H9 (cell line): Measurements from ENCODE around the gene CCN5. TPM values are rescaled to one million over a fixed set of nuclear protein-coding genes. Genes with fewer than 3 reads are reported as not detected.

Experiments used
- DNase-seq: peaks from one replicate; pipeline ENCODE4 v3.0.0-alpha.2; 2017
- H2AFZ ChIP-seq: one replicate; pipeline ENCODE4 v1.6.1; 2013; ENCODE audit warnings: mild to moderate bottlenecking, low read length, control low read depth, moderate library complexity
- H2AK5ac ChIP-seq: 2 replicates; pipeline ENCODE4 v1.6.1; 2013; ENCODE audit warnings: low read length, control low read depth, mixed read lengths; ENCODE audit not compliant: insufficient read length
- H2BK120ac ChIP-seq: one replicate; pipeline ENCODE4 v1.6.1; 2013; ENCODE audit warnings: low read depth, mild to moderate bottlenecking, low read length, control low read depth, inconsistent platforms; ENCODE audit not compliant: poor library complexity, severe bottlenecking
- H2BK12ac ChIP-seq: 2 replicates; pipeline ENCODE4 v1.6.1; 2013; ENCODE audit warnings: low read length, control low read depth, mixed read lengths, low read depth; ENCODE audit not compliant: insufficient read length
- H2BK15ac ChIP-seq: 2 replicates; pipeline ENCODE4 v1.6.1; 2013; ENCODE audit warnings: low read depth, low read length, control low read depth
- H2BK20ac ChIP-seq: one replicate; pipeline ENCODE4 v1.6.1; 2013; ENCODE audit warnings: low read depth, mild to moderate bottlenecking, low read length, control low read depth, inconsistent platforms; ENCODE audit not compliant: poor library complexity, severe bottlenecking
- H2BK5ac ChIP-seq: 2 replicates; pipeline ENCODE4 v1.6.1; 2013; ENCODE audit warnings: low read length, control low read depth, mixed read lengths; ENCODE audit not compliant: insufficient read length
- H3K14ac ChIP-seq: 2 replicates; pipeline ENCODE4 v1.6.1; 2013; ENCODE audit warnings: low read length, control low read depth; ENCODE audit not compliant: insufficient read depth
- H3K18ac ChIP-seq: 2 replicates; pipeline ENCODE4 v1.6.1; 2013; ENCODE audit warnings: low read depth, mild to moderate bottlenecking, mixed read lengths, low read length, control low read depth; ENCODE audit not compliant: insufficient read length
- H3K23ac ChIP-seq: 2 replicates; pipeline ENCODE4 v1.6.1; 2013; ENCODE audit warnings: low read length, control low read depth, mixed read lengths, low read depth; ENCODE audit not compliant: insufficient read length
- H3K23me2 ChIP-seq: 2 replicates; pipeline ENCODE4 v1.6.1; 2013; ENCODE audit warnings: low read depth, mild to moderate bottlenecking, mixed read lengths, low read length, control low read depth; ENCODE audit not compliant: insufficient read length, poor library complexity, severe bottlenecking
- H3K27ac ChIP-seq: 2 replicates; pipeline ENCODE4 v1.5.1; 2013; ENCODE audit warnings: low read length, control low read depth, mixed read lengths, low read depth; ENCODE audit not compliant: insufficient read length
- H3K27me3 ChIP-seq: 2 replicates; pipeline ENCODE4 v1.6.1; 2013; ENCODE audit warnings: low read length, control low read depth, inconsistent platforms; ENCODE audit not compliant: insufficient read depth
- H3K4ac ChIP-seq: 2 replicates; pipeline ENCODE4 v1.6.1; 2013; ENCODE audit warnings: low read depth, mild to moderate bottlenecking, control low read depth, inconsistent platforms, low read length, moderate library complexity
- H3K4me1 ChIP-seq: 2 replicates; pipeline ENCODE4 v1.6.1; 2013; ENCODE audit warnings: low read length, control low read depth, inconsistent platforms; ENCODE audit not compliant: insufficient read depth
- H3K4me2 ChIP-seq: 2 replicates; pipeline ENCODE4 v1.6.1; 2013; ENCODE audit warnings: low read length, control low read depth, mixed read lengths; ENCODE audit not compliant: insufficient read length, insufficient read depth
- H3K56ac ChIP-seq: 2 replicates; pipeline ENCODE4 v1.6.1; 2013; ENCODE audit warnings: low read depth, mild to moderate bottlenecking, mixed read lengths, low read length, control low read depth; ENCODE audit not compliant: insufficient read length
- H3K79me1 ChIP-seq: 2 replicates; pipeline ENCODE4 v1.6.1; 2013; ENCODE audit warnings: low read depth, mild to moderate bottlenecking, moderate library complexity, low read length, control low read depth, inconsistent platforms; ENCODE audit not compliant: insufficient read depth, poor library complexity, severe bottlenecking
- H3K79me2 ChIP-seq: 2 replicates; pipeline ENCODE4 v1.6.1; 2013; ENCODE audit warnings: low read length, control low read depth, inconsistent platforms; ENCODE audit not compliant: insufficient read depth
- H3K9ac ChIP-seq: 2 replicates; pipeline ENCODE4 v1.6.1; 2013; ENCODE audit warnings: low read length, control low read depth, mixed read lengths; ENCODE audit not compliant: insufficient read length; ENCODE audit errors: extremely low read depth
- H3K9me3 ChIP-seq: one replicate; pipeline ENCODE4 v1.6.1; 2013; ENCODE audit warnings: low read depth, low read length, inconsistent platforms; ENCODE audit not compliant: control insufficient read depth
- H3T11ph ChIP-seq: one replicate; pipeline ENCODE4 v1.6.1; 2013; ENCODE audit warnings: mild to moderate bottlenecking, low read length, control low read depth, inconsistent platforms
- H4K20me1 ChIP-seq: one replicate; pipeline ENCODE4 v1.6.1; 2013; ENCODE audit not compliant: control insufficient read depth, insufficient read length, insufficient read depth
- H4K5ac ChIP-seq: 2 replicates; pipeline ENCODE4 v1.6.1; 2013; ENCODE audit warnings: low read depth, mild to moderate bottlenecking, mixed read lengths, low read length, control low read depth; ENCODE audit not compliant: insufficient read length
- H4K8ac ChIP-seq: replicated peaks from 2 replicates; pipeline ENCODE4 v1.6.1; 2013; ENCODE audit warnings: low read length, control low read depth, mixed read lengths, low read depth; ENCODE audit not compliant: insufficient read length
- H4K91ac ChIP-seq: 2 replicates; pipeline ENCODE4 v1.6.1; 2013; ENCODE audit warnings: low read depth, mild to moderate bottlenecking, moderate library complexity, mixed read lengths, low read length, control low read depth; ENCODE audit not compliant: insufficient read length
- H3K27ac Mint-ChIP-seq, 3 experiments: 2 replicates in 2 of 3; 3 replicates in 1 of 3; pipeline ENCODE4 v1.8.0; 2020 to 2021; ENCODE audit warnings: mixed read lengths in 3 of 3, mild to moderate bottlenecking in 1 of 3, moderate library complexity in 1 of 3
- H3K27me3 Mint-ChIP-seq: 2 replicates; pipeline ENCODE4 v1.8.0; 2021; ENCODE audit warnings: low read depth, mild to moderate bottlenecking, moderate library complexity, mixed read lengths
- H3K36me3 Mint-ChIP-seq, 3 experiments: 2 replicates in 2 of 3; 3 replicates in 1 of 3; pipeline ENCODE4 v1.8.0; 2020 to 2021; ENCODE audit warnings: low read depth in 3 of 3, mixed read lengths in 3 of 3; ENCODE audit not compliant: insufficient read depth in 1 of 3
- H3K4me1 Mint-ChIP-seq, 2 experiments: 2 replicates each; pipeline ENCODE4 v1.8.0; 2020; ENCODE audit warnings: mixed read lengths in 2 of 2
- H3K4me3 Mint-ChIP-seq, 2 experiments: 2 replicates in 1 of 2; 3 replicates in 1 of 2; pipeline ENCODE4 v1.8.0; 2020 to 2021; ENCODE audit warnings: mild to moderate bottlenecking in 2 of 2, mixed read lengths in 2 of 2, moderate library complexity in 1 of 2
- H3K9me3 Mint-ChIP-seq, 2 experiments: 2 replicates in 1 of 2; 3 replicates in 1 of 2; pipeline ENCODE4 v1.8.0; 2020; ENCODE audit warnings: mild to moderate bottlenecking in 2 of 2, mixed read lengths in 2 of 2, moderate library complexity in 1 of 2
- CTCF ChIP-seq: fragments of 200-600 bp; sonication (generic); conservative IDR thresholded peaks from 3 replicates; pipeline ENCODE4 v1.8.0; 2021; ENCODE audit warnings: antibody characterized with exemption, mild to moderate bottlenecking
- WGBS: extraction: QIAGEN DNeasy Blood & Tissue Kit; methylation state at CpG from one replicate; pipeline ENCODE4 v1.1.7; 2013; ENCODE audit warnings: missing lambda C conversion rate, low lambda C conversion rate, mixed read lengths; ENCODE audit not compliant: insufficient read length; ENCODE audit errors: extremely low coverage; 5-methylcytosine and 5-hydroxymethylcytosine counted together
- total RNA-seq: library from RNA; stranded (reverse); gene quantifications from 2 replicates; pipeline ENCODE4 v1.2.1, GENCODE V29; 2021

Gene CCN5
- total RNA-seq, 1 experiment from 2014 or later, result not detected

- H2AK5ac ChIP-seq, result no peak overlapping the region
- H3K9ac ChIP-seq, result no peak overlapping the region
- H3K56ac ChIP-seq, result no peak overlapping the region
- no peaks in the 10 kb centered on the region for H3K27me3 ChIP-seq
- H3K4me2 ChIP-seq, result no peak overlapping the region
- H3K4me1 ChIP-seq, result no peaks in the 10 kb centered on the region
- peak overlapping the region in 1 of 3 experiments; percentile 75; a peak in 2 of 7 replicates for H3K27ac Mint-ChIP-seq
- no peak overlapping the region for H3T11ph ChIP-seq
- TF ChIP-seq CTCF, result peak; percentile 77
- H3K9me3 ChIP-seq, result no peaks in the 10 kb centered on the region
- no peak overlapping the region for H2BK12ac ChIP-seq
- no peak overlapping the region for H3K23ac ChIP-seq
- no peak overlapping the region for H2BK20ac ChIP-seq
- H3K4ac ChIP-seq, result no peak overlapping the region
- H2AFZ ChIP-seq, result no peak overlapping the region
- H3K18ac ChIP-seq, result no peak overlapping the region
- peaks cover 11% of the 10 kb centered on the region for H3K27me3 Mint-ChIP-seq
- no peaks in the 10 kb centered on the region for H3K23me2 ChIP-seq
- no peak overlapping the region for H2BK15ac ChIP-seq
- H3K36me3 Mint-ChIP-seq, result no peaks in the 10 kb centered on the region
- H4K20me1 ChIP-seq, result no peaks in the 10 kb centered on the region
- no peak overlapping the region; a peak in 1 of 5 replicates for H3K4me3 Mint-ChIP-seq
- peaks cover 0 to 4% of the 10 kb centered on the region in 2 experiments; a peak in 1 of 5 replicates for H3K9me3 Mint-ChIP-seq
- H3K79me1 ChIP-seq, result no peaks in the 10 kb centered on the region
- no peak overlapping the region for H4K5ac ChIP-seq
- no peaks in the 10 kb centered on the region for H3K79me2 ChIP-seq
- WGBS, result no CpG with 5 or more reads among the region's 10 CpGs
- H3K27ac ChIP-seq, result no peak overlapping the region
- DNase-seq, result peak; percentile 88
- no peak overlapping the region for H2BK5ac ChIP-seq
- no peak overlapping the region for H4K8ac ChIP-seq
- peaks cover 21 to 22% of the 10 kb centered on the region in 2 experiments for H3K4me1 Mint-ChIP-seq
- no peak overlapping the region for H3K14ac ChIP-seq
- H4K91ac ChIP-seq, result no peak overlapping the region
- no peak overlapping the region for H2BK120ac ChIP-seq
Measured at GRCh38 chr20:44683263-44684046, 31.7 kb upstream of the CCN5 start.
